WERI-Rb-1 (cell line): Measurements from ENCODE around the gene SERF2.
"Not testable (repeated sequence)": the region's sequence is repeated elsewhere in the genome, so short reads cannot be mapped to it uniquely, and the experiment has no call there.

Source experiments
- DNase-seq: peaks from one replicate; pipeline ENCODE4 v3.0.0-alpha.2; 2020
- H3K27ac ChIP-seq: fragments of 250-450 bp; sonication (Bioruptor Pico); 2 replicates; pipeline ENCODE4 v1.5.1; 2020; ENCODE audit warnings: mild to moderate bottlenecking, moderate library complexity
- H3K27me3 ChIP-seq: fragments of 250-450 bp; sonication (Bioruptor Pico); 2 replicates; pipeline ENCODE4 v1.5.1; 2021; ENCODE audit warnings: mild to moderate bottlenecking, low read depth, moderate library complexity; ENCODE audit not compliant: insufficient read depth, severe bottlenecking
- H3K36me3 ChIP-seq: fragments of 250-450 bp; sonication (Bioruptor Pico); 2 replicates; pipeline ENCODE4 v1.5.1; 2020; ENCODE audit warnings: mild to moderate bottlenecking, moderate library complexity
- H3K4me3 ChIP-seq: 2 replicates; pipeline ENCODE4 v1.5.1; 2011; ENCODE audit warnings: low read depth, mild to moderate bottlenecking, control low read depth, low read length
- H3K9me3 ChIP-seq: fragments of 250-450 bp; sonication (Bioruptor Pico); 2 replicates; pipeline ENCODE4 v1.5.1; 2021; ENCODE audit warnings: mild to moderate bottlenecking, moderate library complexity; ENCODE audit not compliant: severe bottlenecking
- TF ChIP-seq, protein P1 (sequence below): IDR thresholded peaks from 2 replicates; pipeline ENCODE4 v1.5.1; 2011; ENCODE audit warnings: low read depth, mild to moderate bottlenecking, control low read depth, inconsistent platforms, low read length

SERF2 gene

GRCh38 chr15:43832485-43832884, 40.4 kb downstream of the SERF2 start:
- H3K27ac ChIP-seq, result not testable (repeated sequence)

DNA sequence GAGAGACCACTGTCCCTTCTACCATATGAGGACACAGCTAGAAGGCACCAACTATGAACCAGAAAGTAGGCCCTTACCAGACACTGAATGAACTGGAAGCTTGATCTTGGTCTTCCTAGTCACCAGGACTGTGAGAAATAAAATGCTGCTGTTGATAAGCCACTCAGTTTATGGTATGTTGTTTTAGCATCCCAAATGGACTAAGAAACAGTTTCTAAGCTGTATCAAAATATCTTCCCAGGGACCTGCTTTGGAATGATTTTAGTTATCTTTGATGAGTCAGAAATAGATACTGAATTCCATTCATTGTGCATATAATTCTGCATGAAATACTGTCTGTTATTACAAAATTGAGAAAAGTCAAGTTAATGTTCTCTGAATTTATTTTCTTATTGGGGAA, 53.3 kb downstream of the SERF2 start:
- no peak for DNase-seq
- TF ChIP-seq, protein P1, sequence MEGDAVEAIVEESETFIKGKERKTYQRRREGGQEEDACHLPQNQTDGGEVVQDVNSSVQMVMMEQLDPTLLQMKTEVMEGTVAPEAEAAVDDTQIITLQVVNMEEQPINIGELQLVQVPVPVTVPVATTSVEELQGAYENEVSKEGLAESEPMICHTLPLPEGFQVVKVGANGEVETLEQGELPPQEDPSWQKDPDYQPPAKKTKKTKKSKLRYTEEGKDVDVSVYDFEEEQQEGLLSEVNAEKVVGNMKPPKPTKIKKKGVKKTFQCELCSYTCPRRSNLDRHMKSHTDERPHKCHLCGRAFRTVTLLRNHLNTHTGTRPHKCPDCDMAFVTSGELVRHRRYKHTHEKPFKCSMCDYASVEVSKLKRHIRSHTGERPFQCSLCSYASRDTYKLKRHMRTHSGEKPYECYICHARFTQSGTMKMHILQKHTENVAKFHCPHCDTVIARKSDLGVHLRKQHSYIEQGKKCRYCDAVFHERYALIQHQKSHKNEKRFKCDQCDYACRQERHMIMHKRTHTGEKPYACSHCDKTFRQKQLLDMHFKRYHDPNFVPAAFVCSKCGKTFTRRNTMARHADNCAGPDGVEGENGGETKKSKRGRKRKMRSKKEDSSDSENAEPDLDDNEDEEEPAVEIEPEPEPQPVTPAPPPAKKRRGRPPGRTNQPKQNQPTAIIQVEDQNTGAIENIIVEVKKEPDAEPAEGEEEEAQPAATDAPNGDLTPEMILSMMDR, result no peak
- Histone ChIP-seq H3K4me3 (no peak overlapping the region), H3K27me3 (no peaks in the 10 kb centered on the region), H3K27ac (no peak overlapping the region), H3K9me3 (no peaks in the 10 kb centered on the region), H3K36me3 (peaks cover 83% of the 10 kb centered on the region)

More at GRCh38 chr15:43832485-43832884, 40.4 kb downstream of the SERF2 start:
- H3K4me3 ChIP-seq, H3K27me3 ChIP-seq, DNase-seq, H3K9me3 ChIP-seq: not testable (repeated sequence)
- H3K36me3 ChIP-seq, result peaks cover 82% of the 10 kb centered on the region
